Measurements from ENCODE around the gene CAMK1D.
"Not testable (repeated sequence)": the region's sequence is repeated elsewhere in the genome, so short reads cannot be mapped to it uniquely, and the experiment has no call there.

The CAMK1D gene

GRCh38 chr10:12721334-12721733 is 372.0 kb downstream of the CAMK1D start:
- H3K4me1 ChIP-seq (ENCODE audit: insufficient read depth, low read length) = no peaks in the 10 kb centered on the region
- ATAC-seq (ENCODE audit: insufficient read depth, low read depth) (no peak), DNase-seq (no peak)
- no peaks in the 10 kb centered on the region for H3K27me3 ChIP-seq (ENCODE audit: insufficient read depth, low read length, poor library complexity)
- H3K9ac ChIP-seq (ENCODE audit: low read depth, low read length) = no peak overlapping the region
- H3K4me3 ChIP-seq (ENCODE audit: low read depth in 1 of 2, low read length in 2 of 2) = no peak overlapping the region
- no peaks in the 10 kb centered on the region for H3K9me3 ChIP-seq (ENCODE audit: insufficient read depth, low read length, severe bottlenecking)
- no peak overlapping the region for H3K27ac ChIP-seq (ENCODE audit: low read length)
- H3K36me3 ChIP-seq (ENCODE audit: insufficient read depth, low read length) = no peaks in the 10 kb centered on the region
- H4K20me1 ChIP-seq (ENCODE audit: insufficient read depth, low read length) = no peaks in the 10 kb centered on the region
- no peaks in the 10 kb centered on the region for H3K79me2 ChIP-seq (ENCODE audit: insufficient read depth, low read length)
- TF ChIP-seq EZH2 (IDR thresholded peaks at IDR 0.05; ENCODE audit: borderline replicate concordance, low read depth, low read length, severe bottlenecking) (no peak), CTCF (IDR thresholded peaks at IDR 0.05; ENCODE audit: borderline replicate concordance, extremely low read depth, low read length, poor library complexity, severe bottlenecking) (no peak)
- no peak overlapping the region for H2AFZ ChIP-seq (ENCODE audit: low read depth, low read length)
- H3K4me2 ChIP-seq (ENCODE audit: insufficient read depth, low read length) = no peak overlapping the region

- no peak overlapping the region for H3K9ac ChIP-seq (ENCODE audit: low read depth, low read length)
- no peaks in the 10 kb centered on the region for H3K79me2 ChIP-seq (ENCODE audit: insufficient read depth, low read length)
- H3K4me3 ChIP-seq (ENCODE audit: low read depth in 1 of 2, low read length in 2 of 2) = no peak overlapping the region
- DNase-seq (no peak), ATAC-seq (ENCODE audit: insufficient read depth, low read depth) (no peak)
- H3K4me2 ChIP-seq (ENCODE audit: insufficient read depth, low read length) = no peak overlapping the region
- no peak overlapping the region for H2AFZ ChIP-seq (ENCODE audit: low read depth, low read length)
- no peaks in the 10 kb centered on the region for H4K20me1 ChIP-seq (ENCODE audit: insufficient read depth, low read length)
- H3K9me3 ChIP-seq (ENCODE audit: insufficient read depth, low read length, severe bottlenecking) = no peaks in the 10 kb centered on the region
- H3K27ac ChIP-seq (ENCODE audit: low read length) = no peak overlapping the region
- no peaks in the 10 kb centered on the region for H3K4me1 ChIP-seq (ENCODE audit: insufficient read depth, low read length)
- no peaks in the 10 kb centered on the region for H3K36me3 ChIP-seq (ENCODE audit: insufficient read depth, low read length)
- no peaks in the 10 kb centered on the region for H3K27me3 ChIP-seq (ENCODE audit: insufficient read depth, low read length, poor library complexity)
- TF ChIP-seq CTCF (IDR thresholded peaks at IDR 0.05; ENCODE audit: borderline replicate concordance, extremely low read depth, low read length, poor library complexity, severe bottlenecking) (no peak), EZH2 (IDR thresholded peaks at IDR 0.05; ENCODE audit: borderline replicate concordance, low read depth, low read length, severe bottlenecking) (no peak)
These were observed 373.9 kb downstream of the CAMK1D start for GRCh38 chr10:12723220-12723619.

DNA sequence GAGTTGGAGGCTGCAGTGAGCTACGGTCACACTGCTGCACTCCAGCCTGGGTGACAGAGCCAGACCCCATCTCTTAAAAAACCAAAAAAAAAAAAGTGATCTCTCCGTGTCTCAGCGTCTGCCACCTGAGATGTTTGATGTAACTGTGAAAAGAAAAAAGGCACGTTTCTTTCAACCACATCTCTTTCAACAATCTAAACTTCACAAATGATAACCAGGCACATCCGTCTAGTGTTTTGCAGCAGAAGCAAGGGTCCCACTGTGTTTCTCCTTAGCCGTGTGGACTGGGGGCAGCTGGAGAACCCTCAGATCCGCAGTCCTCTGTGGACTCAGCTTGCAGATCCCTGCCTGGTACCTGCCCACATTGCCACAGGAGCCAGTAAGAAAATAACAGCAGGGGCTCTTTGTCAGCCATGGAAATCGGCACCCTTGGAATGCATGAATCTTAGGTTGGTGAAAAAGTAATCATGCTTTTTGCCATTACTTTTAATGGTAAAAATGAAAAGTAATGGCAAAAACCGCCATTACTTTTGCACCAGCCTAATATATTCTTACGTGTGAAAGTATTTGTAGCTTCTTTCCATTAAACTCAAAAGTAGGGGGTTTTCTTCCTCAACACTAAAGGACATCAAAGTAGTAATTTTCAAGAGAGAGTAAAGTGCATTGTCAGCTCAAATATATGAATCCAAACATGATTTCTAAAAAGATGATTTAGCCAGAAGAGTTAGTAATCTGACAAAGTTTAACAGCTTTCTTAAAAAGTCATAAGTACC is 375.6 kb downstream of the CAMK1D start:
- H4K20me1 ChIP-seq (ENCODE audit: insufficient read depth, low read length) = no peaks in the 10 kb centered on the region
- H3K27me3 ChIP-seq (ENCODE audit: insufficient read depth, low read length, poor library complexity) = no peaks in the 10 kb centered on the region
- H2AFZ ChIP-seq (ENCODE audit: low read depth, low read length) = no peak overlapping the region
- H3K9me3 ChIP-seq (ENCODE audit: insufficient read depth, low read length, severe bottlenecking) = no peaks in the 10 kb centered on the region
- H3K27ac ChIP-seq (ENCODE audit: low read length) = no peak overlapping the region
- H3K9ac ChIP-seq (ENCODE audit: low read depth, low read length) = no peak overlapping the region
- H3K79me2 ChIP-seq (ENCODE audit: insufficient read depth, low read length) = no peaks in the 10 kb centered on the region
- H3K4me1 ChIP-seq (ENCODE audit: insufficient read depth, low read length) = no peaks in the 10 kb centered on the region
- no peaks in the 10 kb centered on the region for H3K36me3 ChIP-seq (ENCODE audit: insufficient read depth, low read length)
- ATAC-seq (ENCODE audit: insufficient read depth, low read depth) (no peak), DNase-seq (no peak)
- H3K4me3 ChIP-seq (ENCODE audit: low read depth in 1 of 2, low read length in 2 of 2) = no peak overlapping the region
- no peak overlapping the region for H3K4me2 ChIP-seq (ENCODE audit: insufficient read depth, low read length)
- TF ChIP-seq CTCF (IDR thresholded peaks at IDR 0.05; ENCODE audit: borderline replicate concordance, extremely low read depth, low read length, poor library complexity, severe bottlenecking) = no peak
- no peak for TF ChIP-seq EZH2 (IDR thresholded peaks at IDR 0.05; ENCODE audit: borderline replicate concordance, low read depth, low read length, severe bottlenecking)

DNA sequence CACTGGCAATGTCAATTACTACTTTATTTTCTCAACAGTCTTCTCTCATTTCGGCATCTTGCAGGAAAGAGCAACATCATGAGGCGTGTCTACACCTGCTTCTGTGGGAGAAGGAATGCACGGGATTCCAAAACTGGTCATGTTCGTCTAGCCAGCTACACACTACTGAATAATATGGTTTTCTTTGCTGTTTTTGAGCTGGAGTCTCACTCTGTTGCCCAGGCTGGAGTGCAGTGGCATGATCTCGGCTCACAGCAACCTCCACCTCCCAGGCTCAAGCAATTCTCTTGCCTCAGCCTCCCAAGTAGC is 376.2 kb downstream of the CAMK1D start:
- H3K4me1 ChIP-seq (ENCODE audit: insufficient read depth, low read length); H3K9me3 ChIP-seq (ENCODE audit: insufficient read depth, low read length, severe bottlenecking); H3K27me3 ChIP-seq (ENCODE audit: insufficient read depth, low read length, poor library complexity); H3K9ac ChIP-seq (ENCODE audit: low read depth, low read length); H3K27ac ChIP-seq (ENCODE audit: low read length); H3K4me3 ChIP-seq (ENCODE audit: low read depth in 1 of 2, low read length in 2 of 2); H4K20me1 ChIP-seq (ENCODE audit: insufficient read depth, low read length); DNase-seq; ATAC-seq (ENCODE audit: insufficient read depth, low read depth); H3K4me2 ChIP-seq (ENCODE audit: insufficient read depth, low read length); H3K79me2 ChIP-seq (ENCODE audit: insufficient read depth, low read length); H2AFZ ChIP-seq (ENCODE audit: low read depth, low read length); H3K36me3 ChIP-seq (ENCODE audit: insufficient read depth, low read length): not testable (repeated sequence)

Measured in DND-41 (cell line).